Measurements from ENCODE around the gene DIRAS1.

The DIRAS1 gene

DNA sequence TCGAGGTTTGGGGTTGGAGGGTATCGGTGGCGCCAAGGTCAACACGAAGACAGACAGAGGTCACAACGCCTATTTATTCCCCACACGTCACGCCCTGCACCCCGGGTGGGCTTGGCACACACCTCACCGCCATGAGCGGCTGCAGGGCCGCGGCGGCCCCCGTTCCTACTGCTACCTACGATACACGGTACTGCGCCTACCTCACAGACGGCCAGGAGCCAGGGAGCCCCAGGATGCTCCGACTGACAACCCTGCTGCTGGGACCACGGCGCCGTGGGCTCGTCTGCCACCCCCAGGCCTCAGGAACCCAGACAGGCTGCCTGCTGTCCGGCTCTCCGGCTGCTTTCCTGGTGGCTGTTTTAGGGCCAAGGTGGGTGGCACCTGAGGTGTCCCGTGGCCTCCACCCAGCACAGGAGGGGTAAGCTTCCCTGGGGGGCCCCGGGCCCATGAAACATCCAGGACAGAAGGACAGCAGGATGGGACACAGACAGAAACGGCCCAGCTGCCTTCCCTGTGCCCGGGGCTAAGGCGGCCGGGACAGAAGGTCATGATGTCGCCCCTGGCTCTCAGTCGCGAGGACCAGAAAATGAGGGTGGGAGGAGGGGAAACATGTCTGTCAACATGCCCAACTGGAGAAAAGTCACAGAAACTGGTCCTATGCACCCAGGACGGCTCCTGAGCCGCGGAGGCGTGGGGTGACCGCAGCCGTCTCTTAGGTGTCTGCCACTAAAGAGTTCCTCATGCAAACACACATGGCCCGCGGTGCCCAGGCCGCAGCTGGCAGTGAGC is 33.7 kb upstream of the DIRAS1 start:
- no peak for DNase-seq

GRCh38 chr19:2751438-2751830 is 30.3 kb upstream of the DIRAS1 start:
- no peak for DNase-seq

DNA sequence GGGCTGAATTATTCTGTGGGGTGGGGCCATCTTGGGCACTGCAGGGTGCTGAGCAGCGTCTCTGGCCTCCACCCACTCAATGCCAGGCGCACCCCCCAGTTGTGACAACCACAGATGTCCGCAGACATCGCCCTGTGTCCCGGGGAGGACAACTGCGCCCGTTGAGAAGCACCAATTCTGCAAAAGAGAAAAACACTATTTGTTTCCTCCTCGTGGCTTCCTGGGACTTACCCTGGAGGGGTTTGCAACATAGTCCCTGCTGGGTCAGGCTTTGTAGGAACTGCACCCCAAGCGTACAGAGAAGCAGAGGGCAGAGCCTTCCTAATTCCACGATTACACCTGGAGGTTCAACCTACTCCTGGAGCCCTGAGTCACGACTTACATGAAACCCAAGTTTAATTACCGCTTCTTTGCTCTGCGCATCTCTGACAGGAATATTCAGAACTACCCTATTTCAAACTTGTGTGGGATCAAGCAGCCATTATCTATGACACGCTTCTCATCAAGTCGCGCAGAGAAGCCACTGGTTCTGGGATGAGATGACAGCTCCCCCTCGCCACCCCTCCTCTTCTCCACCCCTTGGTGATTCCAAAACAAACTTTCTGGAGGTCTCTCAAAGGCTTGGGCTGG is 29.8 kb upstream of the DIRAS1 start:
- no peak for DNase-seq

DNA sequence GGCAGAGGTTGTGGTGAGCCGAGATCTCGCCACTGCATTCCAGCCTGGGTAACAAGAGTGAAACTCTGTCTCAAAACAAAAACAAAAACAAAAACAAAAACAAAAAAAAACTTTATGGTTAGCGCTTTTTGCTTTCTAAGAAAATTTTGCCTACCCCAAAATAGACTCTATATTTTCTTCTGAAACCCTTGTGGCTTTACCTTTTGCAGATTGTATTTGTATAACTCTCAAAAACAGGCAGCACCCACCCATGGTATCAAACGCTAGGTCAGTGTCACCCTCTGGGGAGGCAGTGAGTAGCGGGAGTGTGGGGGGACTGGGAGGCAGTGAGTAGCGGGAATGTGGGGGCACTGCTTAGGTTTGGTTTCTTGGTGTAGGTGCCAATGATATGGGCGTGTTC is 26.2 kb upstream of the DIRAS1 start:
- DNase-seq: no peak

DNA sequence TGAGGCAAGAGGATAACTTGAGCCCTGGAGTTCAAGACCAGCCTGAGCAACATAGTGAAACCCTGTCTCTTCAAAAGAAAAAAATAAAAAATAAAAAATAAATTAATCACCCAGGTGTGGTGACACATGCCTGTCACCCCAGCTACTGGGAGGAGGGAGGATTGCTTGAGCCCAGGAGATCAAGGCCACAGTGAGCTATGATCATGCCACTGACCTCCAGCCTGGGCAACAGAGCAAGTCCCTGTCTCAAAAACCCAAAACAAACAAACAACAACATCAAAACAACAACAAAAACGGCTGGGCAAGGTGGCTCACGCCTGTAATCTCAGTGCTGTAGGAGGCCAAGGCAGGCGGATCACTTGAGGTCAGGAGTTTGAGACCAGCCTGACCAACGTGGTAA is 22.9 kb upstream of the DIRAS1 start:
- no peak for DNase-seq

DNA sequence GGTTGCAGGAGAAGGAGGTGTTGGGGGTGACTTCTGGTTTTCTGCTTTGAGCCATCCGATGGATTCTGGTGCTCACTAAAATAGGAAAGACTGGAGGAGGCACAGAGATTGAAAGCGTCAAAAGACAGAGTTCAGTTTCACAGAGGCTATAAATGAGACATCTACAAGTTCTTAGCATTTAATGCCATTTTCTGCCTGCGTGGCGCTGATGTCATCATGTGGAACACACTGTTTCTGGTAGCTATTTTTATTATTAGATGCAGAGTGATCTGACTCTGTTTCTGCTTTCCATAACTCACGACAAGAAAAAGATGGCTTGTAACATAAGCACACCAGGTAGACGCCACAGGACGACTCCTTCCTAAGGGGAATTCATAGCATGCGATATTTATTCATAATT is 21.9 kb upstream of the DIRAS1 start:
- DNase-seq: no peak

DNA sequence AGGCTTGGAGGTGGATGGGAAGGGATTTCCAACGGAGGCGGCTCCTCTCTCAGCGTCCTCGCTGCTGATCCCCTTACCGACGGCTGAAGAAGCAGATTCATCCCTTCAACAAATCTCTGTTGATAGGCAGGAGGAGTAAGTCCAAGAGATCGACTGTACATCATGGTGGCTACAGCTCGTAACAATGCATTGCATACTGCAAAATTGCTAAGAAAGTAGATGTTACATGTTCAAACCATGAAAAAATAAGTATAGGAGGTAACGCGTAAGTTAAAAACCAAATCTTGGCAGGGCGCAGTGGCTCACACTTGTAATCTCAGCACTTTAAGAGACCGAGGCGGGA is 19.1 kb upstream of the DIRAS1 start:
- DNase-seq: no peak

- DNase-seq: peak; percentile 97
These were observed 18.6 kb upstream of the DIRAS1 start, which contains the start of gene SLC39A3 for GRCh38 chr19:2739602-2740313. TSS of gene SLC39A3 (minus strand) at chr19:2740017. CDS start at chr19:2737257, 2,760 bp downstream.

DNA sequence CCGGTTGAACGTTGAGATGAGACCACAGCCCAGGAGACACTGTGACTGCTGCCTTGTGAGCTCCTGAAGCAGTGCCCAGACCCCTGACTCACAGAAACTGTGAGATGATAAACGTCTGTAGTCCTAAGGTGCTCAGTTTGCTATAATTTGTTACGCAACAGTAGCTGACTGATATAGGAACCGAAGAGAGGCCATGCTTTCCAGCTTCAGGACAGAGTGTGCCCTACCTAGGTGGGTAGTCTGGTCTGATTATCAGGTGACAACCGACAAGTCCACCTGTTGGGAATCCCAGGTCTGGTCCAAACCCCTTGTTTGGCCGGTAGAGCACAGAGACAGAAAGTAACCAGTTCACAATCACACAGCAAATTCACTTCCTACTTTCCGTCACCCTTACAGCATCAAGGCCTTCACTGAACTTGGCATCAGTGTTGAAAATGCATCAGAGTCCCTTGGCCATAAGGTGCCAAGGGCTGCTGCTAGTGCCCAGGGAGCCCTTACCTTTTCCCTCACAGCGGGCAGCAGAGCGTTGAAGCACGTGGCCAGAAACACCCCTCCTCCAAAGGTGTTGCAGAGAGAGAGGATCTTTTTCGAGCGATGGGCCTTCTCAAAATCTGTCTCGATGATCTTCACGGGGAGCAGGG is 15.5 kb upstream of the DIRAS1 start:
- DNase-seq: no peak

- no peak for DNase-seq
These were observed 14.2 kb upstream of the DIRAS1 start for GRCh38 chr19:2735374-2735773.

- DNase-seq: no peak
These were observed 13.6 kb upstream of the DIRAS1 start for GRCh38 chr19:2734589-2735288.

GRCh38 chr19:2733930-2734588 is 12.9 kb upstream of the DIRAS1 start:
- DNase-seq: no peak

DNA sequence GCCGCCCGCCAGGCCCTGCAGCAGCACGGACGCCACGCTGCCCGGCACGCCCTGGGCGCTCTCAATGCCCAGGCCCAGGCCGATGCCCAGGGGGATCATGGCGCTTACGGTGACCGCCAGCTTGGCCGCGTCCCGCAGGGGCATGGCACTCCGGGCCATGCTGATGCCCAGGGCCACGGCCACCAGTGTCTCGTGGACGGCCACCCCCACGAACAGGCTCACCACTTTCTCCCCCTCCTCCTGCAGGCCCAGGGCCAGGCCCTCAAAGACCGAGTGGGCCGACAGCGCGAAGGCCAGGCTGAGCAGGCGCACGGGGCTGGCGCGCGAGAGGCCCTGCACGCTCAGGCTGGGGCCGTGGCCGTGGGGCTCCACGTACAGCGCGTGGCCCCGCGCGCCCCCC is 11.7 kb upstream of the DIRAS1 start:
- DNase-seq: no peak

DNA sequence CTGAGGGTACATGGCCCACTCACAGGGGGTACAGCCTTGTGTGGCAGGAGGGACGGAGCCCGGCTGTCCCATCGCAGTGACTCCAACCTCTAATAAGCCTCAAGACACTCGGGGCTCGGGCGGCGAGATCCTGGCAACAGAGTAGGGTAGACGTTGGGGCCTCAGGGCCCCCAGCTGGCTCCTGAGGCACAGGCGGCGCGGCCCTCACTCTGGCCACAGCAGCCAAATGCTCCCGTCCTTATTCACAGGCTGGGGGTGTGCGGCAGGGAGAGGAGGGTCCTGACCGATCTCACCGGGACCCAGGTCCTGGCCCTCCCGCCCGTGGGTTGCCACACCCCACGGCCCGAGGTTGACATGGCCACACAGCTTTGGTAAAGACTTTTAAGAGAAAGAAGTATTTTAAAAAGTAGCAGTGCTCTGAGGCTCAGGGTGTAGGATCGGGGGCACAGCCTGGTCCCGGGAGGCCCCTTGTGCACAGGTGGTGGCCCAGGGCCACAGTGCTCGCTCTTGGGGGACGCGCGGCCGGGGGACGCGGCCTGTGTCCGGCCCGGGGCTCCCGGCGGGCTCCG is 11.1 kb upstream of the DIRAS1 start:
- no peak for DNase-seq

- no peak for DNase-seq
These were observed 10.2 kb upstream of the DIRAS1 start for GRCh38 chr19:2731181-2731995.

GRCh38 chr19:2729943-2730818 is 9.0 kb upstream of the DIRAS1 start:
- DNase-seq: no peak

DNA sequence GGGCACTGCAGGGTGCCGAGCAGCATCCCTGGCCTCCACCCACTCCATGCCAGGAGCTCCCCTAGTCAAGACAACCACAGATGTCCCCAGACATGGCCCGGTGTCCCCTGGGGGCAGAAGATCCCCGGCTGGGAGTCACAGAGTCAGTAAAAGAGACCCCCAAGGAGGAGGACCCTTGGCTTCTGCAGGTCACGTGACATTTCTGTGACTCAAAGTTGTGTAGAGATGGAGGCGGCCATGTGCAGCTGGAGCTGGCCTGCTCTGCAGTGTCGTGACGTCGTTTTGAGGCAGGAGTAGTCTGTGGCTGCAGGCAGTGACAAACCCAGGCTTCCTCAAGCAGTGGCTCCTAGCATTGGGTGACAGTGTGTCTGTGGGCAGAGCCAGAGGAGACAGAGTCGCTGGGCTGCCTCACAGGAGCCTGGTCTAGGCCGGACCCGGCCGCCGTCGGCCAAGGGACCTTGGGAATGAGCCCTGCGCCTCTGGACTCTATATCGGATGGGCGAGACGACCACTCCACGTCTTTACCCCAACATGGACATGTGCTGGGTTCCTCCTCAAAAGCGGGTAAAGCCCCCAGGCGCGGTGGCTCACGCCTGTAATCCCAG is 7.7 kb upstream of the DIRAS1 start:
- DNase-seq: no peak

- no peak for DNase-seq
These were observed 6.4 kb upstream of the DIRAS1 start for GRCh38 chr19:2727640-2727944.

DNA sequence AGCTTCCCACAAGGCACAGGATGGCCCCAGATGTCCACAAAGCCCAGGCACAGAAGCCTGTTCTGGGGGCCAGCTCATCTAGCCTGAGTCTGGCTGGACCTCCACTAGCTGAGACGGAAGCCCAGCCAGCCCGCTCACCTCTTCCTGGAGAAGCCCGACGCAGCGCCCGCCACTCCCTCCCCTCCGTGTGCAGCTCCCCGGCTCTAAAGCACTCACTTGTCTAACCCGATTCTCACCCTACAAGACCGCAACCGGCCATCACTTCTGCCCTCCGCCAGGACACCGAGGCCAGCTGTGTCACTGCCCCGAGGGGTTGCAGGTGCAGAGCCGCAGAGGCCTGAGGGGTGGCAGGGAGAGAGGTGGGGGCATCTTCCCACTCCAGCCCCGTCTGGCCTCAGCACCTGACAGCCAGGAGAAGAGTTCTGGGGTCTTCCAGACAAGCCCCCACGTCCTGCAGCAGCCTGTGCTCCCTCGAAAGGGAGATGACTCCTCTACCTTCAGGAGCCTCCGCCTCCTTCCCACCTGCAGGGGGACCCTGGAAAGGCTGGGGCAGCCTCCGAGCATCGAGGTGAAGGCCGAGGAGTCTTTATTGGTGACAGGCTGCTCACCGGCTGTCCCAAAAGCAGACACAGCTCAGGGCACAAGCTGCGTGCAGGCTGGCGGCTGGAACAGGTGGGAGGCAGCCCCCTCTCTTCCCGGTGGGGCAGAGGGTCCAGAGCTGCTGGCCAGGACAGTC is 5.9 kb upstream of the DIRAS1 start:
- DNase-seq: no peak
